ENCODE measurements around the gene DNMBP.
A peak's percentile ranks its signal among the peaks of the same experiment; 100 is the strongest.

DNMBP gene

GRCh38 chr10:100021322-100021721 lies 11.6 kb upstream of the DNMBP start:
- Histone ChIP-seq H2AFZ (ENCODE audit: low read length) (no peak overlapping the region), H3K9ac (ENCODE audit: low read length) (no peak overlapping the region), H3K27ac (ENCODE audit: low read length) (no peak overlapping the region), H3K27me3 (replicated peaks; ENCODE audit: insufficient read depth, low read length) (0 out of 2 replicates have a peak, but pooled peaks cover 3% of the 10 kb centered on the region), H3F3A (ENCODE audit: insufficient read depth, low read length) (no peaks in the 10 kb centered on the region), H3K4me2 (ENCODE audit: low read depth, low read length) (no peak overlapping the region), H3K79me2 (ENCODE audit: low read length) (no peaks in the 10 kb centered on the region), H3K9me3 (replicated peaks; ENCODE audit: insufficient read depth, low read length) (no peaks in the 10 kb centered on the region), H3K9me2 (replicated peaks; ENCODE audit: insufficient read depth, low read length) (no peaks in the 10 kb centered on the region), H3K4me1 (ENCODE audit: low read length) (peaks cover 10% of the 10 kb centered on the region), H4K20me1 (ENCODE audit: insufficient read depth, low read length) (no peaks in the 10 kb centered on the region), H3K36me3 (replicated peaks; ENCODE audit: insufficient read depth, low read length) (no peaks in the 10 kb centered on the region), H3K4me3 (ENCODE audit: low read length) (no peak overlapping the region)
- DNase-seq = no peak
- TF ChIP-seq EZH2phosphoT487 (IDR thresholded peaks at IDR 0.05; ENCODE audit: low read length) (no peak), CTCF (IDR thresholded peaks at IDR 0.05; ENCODE audit: low read length) (no peak), EZH2 (optimal IDR thresholded peaks at IDR 0.05; ENCODE audit: low read depth, low read length) (no peak)

- H3K4me2 ChIP-seq (ENCODE audit: low read depth, low read length) = no peak overlapping the region
- TF ChIP-seq EZH2 (optimal IDR thresholded peaks at IDR 0.05; ENCODE audit: low read depth, low read length) (no peak), EZH2phosphoT487 (IDR thresholded peaks at IDR 0.05; ENCODE audit: low read length) (no peak), CTCF (IDR thresholded peaks at IDR 0.05; ENCODE audit: low read length) (no peak)
These were observed 11.1 kb upstream of the DNMBP start for GRCh38 chr10:100020886-100021253.

GRCh38 chr10:100020142-100020885 lies 10.6 kb upstream of the DNMBP start:
- H2AFZ ChIP-seq (ENCODE audit: low read length) = no peak overlapping the region
- TF ChIP-seq EZH2phosphoT487 (IDR thresholded peaks at IDR 0.05; ENCODE audit: low read length) (no peak), CTCF (IDR thresholded peaks at IDR 0.05; ENCODE audit: low read length) (no peak), EZH2 (optimal IDR thresholded peaks at IDR 0.05; ENCODE audit: low read depth, low read length) (no peak)
- H3K79me2 ChIP-seq (ENCODE audit: low read length) = no peaks in the 10 kb centered on the region
- H3K9ac ChIP-seq (ENCODE audit: low read length) = no peak overlapping the region
- no peaks in the 10 kb centered on the region for H3K9me2 ChIP-seq (replicated peaks; ENCODE audit: insufficient read depth, low read length)
- peaks cover 10% of the 10 kb centered on the region for H3K4me1 ChIP-seq (ENCODE audit: low read length)
- H3K4me2 ChIP-seq (ENCODE audit: low read depth, low read length) = peak overlapping the region; percentile 22; the same call in 1 of the 2 replicates
- H3K9me3 ChIP-seq (replicated peaks; ENCODE audit: insufficient read depth, low read length) = no peaks in the 10 kb centered on the region
- peak; percentile 48 for DNase-seq
- H3K27me3 ChIP-seq (replicated peaks; ENCODE audit: insufficient read depth, low read length) = 0 out of 2 replicates have a peak, but pooled peaks cover 3% of the 10 kb centered on the region
- no peaks in the 10 kb centered on the region for H3F3A ChIP-seq (ENCODE audit: insufficient read depth, low read length)
- no peaks in the 10 kb centered on the region for H4K20me1 ChIP-seq (ENCODE audit: insufficient read depth, low read length)
- H3K36me3 ChIP-seq (replicated peaks; ENCODE audit: insufficient read depth, low read length) = no peaks in the 10 kb centered on the region
- no peak overlapping the region for H3K4me3 ChIP-seq (ENCODE audit: low read length)
- H3K27ac ChIP-seq (ENCODE audit: low read length) = no peak overlapping the region

More at GRCh38 chr10:100020886-100021253, 11.1 kb upstream of the DNMBP start:
- no peaks in the 10 kb centered on the region for H3F3A ChIP-seq (ENCODE audit: insufficient read depth, low read length)
- H4K20me1 ChIP-seq (ENCODE audit: insufficient read depth, low read length) = no peaks in the 10 kb centered on the region
- no peak overlapping the region for H3K4me3 ChIP-seq (ENCODE audit: low read length)
- no peaks in the 10 kb centered on the region for H3K9me2 ChIP-seq (replicated peaks; ENCODE audit: insufficient read depth, low read length)
- no peak overlapping the region for H3K27ac ChIP-seq (ENCODE audit: low read length)
- peaks cover 10% of the 10 kb centered on the region for H3K4me1 ChIP-seq (ENCODE audit: low read length)
- no peaks in the 10 kb centered on the region for H3K79me2 ChIP-seq (ENCODE audit: low read length)
- DNase-seq = no peak
- H3K27me3 ChIP-seq (replicated peaks; ENCODE audit: insufficient read depth, low read length) = 0 out of 2 replicates have a peak, but pooled peaks cover 3% of the 10 kb centered on the region
- H3K9ac ChIP-seq (ENCODE audit: low read length) = no peak overlapping the region
- H2AFZ ChIP-seq (ENCODE audit: low read length) = no peak overlapping the region
- no peaks in the 10 kb centered on the region for H3K36me3 ChIP-seq (replicated peaks; ENCODE audit: insufficient read depth, low read length)
- H3K9me3 ChIP-seq (replicated peaks; ENCODE audit: insufficient read depth, low read length) = no peaks in the 10 kb centered on the region
